T-helper 2 cell treated with Interferon-gamma antibody and Interleukin-4, amounts not matched to agents 100 ng/mL and 5 ng/mL, for 36 hours (primary cell): Measurements from ENCODE around the gene LRRC59. TPM values are rescaled to one million over a fixed set of nuclear protein-coding genes. Genes with fewer than 3 reads are reported as not detected.
"Not testable (repeated sequence)": the region's sequence is repeated elsewhere in the genome, so short reads cannot be mapped to it uniquely, and the experiment has no call there.

Experiments used
- intact Hi-C: fragments of 100-400 bp; cut with micrococcal nuclease; formaldehyde crosslinking; loops from one replicate; pipeline ENCODE4 v1.15.1; 2023
- total RNA-seq: library from RNA; stranded (reverse); gene quantifications from 2 replicates; pipeline ENCODE4 v1.2.3, GENCODE V29; 2022

The LRRC59 gene
- total RNA-seq, 1 donor from 2014 or later, result 92.8 TPM

- intact Hi-C loops, result no loop called here
Observed at GRCh38 chr17:50424996-50425681, 27.8 kb upstream of the LRRC59 start.

GRCh38 chr17:50424246-50424995 lies 27.1 kb upstream of the LRRC59 start:
- intact Hi-C loops, result no loop called here

GRCh38 chr17:50423553-50424159 lies 26.3 kb upstream of the LRRC59 start:
- intact Hi-C loops, result no loop called here

GRCh38 chr17:50422738-50423137 lies 25.4 kb upstream of the LRRC59 start:
- intact Hi-C loops, result no loop called here

GRCh38 chr17:50421308-50422051 lies 24.2 kb upstream of the LRRC59 start:
- intact Hi-C loops, result no loop called here

GRCh38 chr17:50420419-50421112 lies 23.2 kb upstream of the LRRC59 start:
- intact Hi-C loops, result no loop called here

- intact Hi-C loops, result not testable (repeated sequence)
Observed at GRCh38 chr17:50419577-50419976, 22.3 kb upstream of the LRRC59 start.

GRCh38 chr17:50414808-50415207 lies 17.5 kb upstream of the LRRC59 start:
- intact Hi-C loops, result no loop called here

- intact Hi-C loops, result no loop called here
Observed at GRCh38 chr17:50412188-50412732, 14.9 kb upstream of the LRRC59 start.

- intact Hi-C loops, result no loop called here
Observed at GRCh38 chr17:50407921-50408320, 10.6 kb upstream of the LRRC59 start.

- intact Hi-C loops, result no loop called here
Observed at GRCh38 chr17:50406578-50406977, 9.3 kb upstream of the LRRC59 start.

GRCh38 chr17:50405351-50405750 lies 8.0 kb upstream of the LRRC59 start:
- intact Hi-C loops, result not testable (repeated sequence)

- intact Hi-C loops, result not testable (repeated sequence)
Observed at GRCh38 chr17:50399591-50399990, 2.3 kb upstream of the LRRC59 start.

GRCh38 chr17:50398672-50399071 lies 1.3 kb upstream of the LRRC59 start:
- intact Hi-C loops, result not testable (repeated sequence)

- intact Hi-C loops, result loop anchor here (1.0 to 2.0 kb wide), 4 partner anchors 25 to 81 kb away; partner anchors contain the start of genes EME1, MRPL27 and RSAD1
Observed at GRCh38 chr17:50397919-50398285, 579 bp upstream of the LRRC59 start.

GRCh38 chr17:50396261-50397110 lies 837 bp downstream of the LRRC59 start:
- intact Hi-C loops, result loop anchor here (1.0 to 2.0 kb wide), 4 partner anchors 24 to 82 kb away; partner anchors contain the start of genes EME1, MRPL27 and RSAD1

- intact Hi-C loops, result no loop called here
Observed at GRCh38 chr17:50394711-50395110, 2.6 kb downstream of the LRRC59 start.

GRCh38 chr17:50393700-50394099 lies 3.6 kb downstream of the LRRC59 start:
- intact Hi-C loops, result no loop called here

- intact Hi-C loops, result no loop called here
Observed at GRCh38 chr17:50392621-50393020, 4.7 kb downstream of the LRRC59 start.

GRCh38 chr17:50389534-50389933 lies 7.8 kb downstream of the LRRC59 start:
- intact Hi-C loops, result no loop called here
